ENCODE measurements around the gene DDX11. TPM values are rescaled to one million over a fixed set of nuclear protein-coding genes. Genes with fewer than 3 reads are reported as not detected.
"Not testable (repeated sequence)": the region's sequence is repeated elsewhere in the genome, so short reads cannot be mapped to it uniquely, and the experiment has no call there.

The DDX11 gene
- total RNA-seq, 4 donors from 2014 or later = 3.6 to 25.5 (median 12.1) TPM

DNA sequence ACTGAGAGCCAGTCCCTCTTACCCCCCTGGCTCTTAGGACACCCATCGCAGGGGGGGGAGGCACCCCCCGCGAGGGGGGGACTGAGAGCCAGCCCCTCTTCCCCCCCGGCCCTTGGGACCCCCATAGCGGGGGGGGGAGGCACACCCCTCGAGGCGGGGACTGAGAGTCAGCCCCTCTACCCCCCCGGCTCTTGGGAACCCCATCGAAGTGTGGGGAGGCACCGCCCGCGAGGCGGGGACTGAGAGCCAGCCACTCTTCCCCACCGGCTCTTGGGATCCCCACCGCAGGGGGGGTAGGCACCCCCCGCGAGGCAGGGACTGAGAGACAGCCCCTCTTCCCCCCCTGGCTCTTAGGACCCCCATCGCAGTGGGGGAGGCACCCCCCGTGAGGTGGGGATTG is 48.8 kb downstream of the DDX11 start:
- WGBS, 2 donors (ENCODE audit: low coverage in 1 of 2) = no CpG with 5 or more reads among the region's 19 CpGs
- H3K9me3 ChIP-seq = no peaks in the 10 kb centered on the region
- H3K27ac ChIP-seq = no peak overlapping the region
- peaks cover 25% of the 10 kb centered on the region for H3K27me3 ChIP-seq
- TF ChIP-seq POLR2A (IDR thresholded peaks at IDR 0.05) = no peak
- no peak for TF ChIP-seq POLR2AphosphoS5 (IDR thresholded peaks at IDR 0.05)
- TF ChIP-seq, protein P1, sequence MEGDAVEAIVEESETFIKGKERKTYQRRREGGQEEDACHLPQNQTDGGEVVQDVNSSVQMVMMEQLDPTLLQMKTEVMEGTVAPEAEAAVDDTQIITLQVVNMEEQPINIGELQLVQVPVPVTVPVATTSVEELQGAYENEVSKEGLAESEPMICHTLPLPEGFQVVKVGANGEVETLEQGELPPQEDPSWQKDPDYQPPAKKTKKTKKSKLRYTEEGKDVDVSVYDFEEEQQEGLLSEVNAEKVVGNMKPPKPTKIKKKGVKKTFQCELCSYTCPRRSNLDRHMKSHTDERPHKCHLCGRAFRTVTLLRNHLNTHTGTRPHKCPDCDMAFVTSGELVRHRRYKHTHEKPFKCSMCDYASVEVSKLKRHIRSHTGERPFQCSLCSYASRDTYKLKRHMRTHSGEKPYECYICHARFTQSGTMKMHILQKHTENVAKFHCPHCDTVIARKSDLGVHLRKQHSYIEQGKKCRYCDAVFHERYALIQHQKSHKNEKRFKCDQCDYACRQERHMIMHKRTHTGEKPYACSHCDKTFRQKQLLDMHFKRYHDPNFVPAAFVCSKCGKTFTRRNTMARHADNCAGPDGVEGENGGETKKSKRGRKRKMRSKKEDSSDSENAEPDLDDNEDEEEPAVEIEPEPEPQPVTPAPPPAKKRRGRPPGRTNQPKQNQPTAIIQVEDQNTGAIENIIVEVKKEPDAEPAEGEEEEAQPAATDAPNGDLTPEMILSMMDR (IDR thresholded peaks at IDR 0.05) = no peak
- no peak for TF ChIP-seq EP300 (IDR thresholded peaks at IDR 0.05)
- no peak for ATAC-seq
- no peak overlapping the region for H3K4me3 ChIP-seq
- H3K4me1 ChIP-seq = peaks cover 0 to 26% (median 14%) of the 10 kb centered on the region in 3 donors
- no peaks in the 10 kb centered on the region for H3K36me3 ChIP-seq

DNA sequence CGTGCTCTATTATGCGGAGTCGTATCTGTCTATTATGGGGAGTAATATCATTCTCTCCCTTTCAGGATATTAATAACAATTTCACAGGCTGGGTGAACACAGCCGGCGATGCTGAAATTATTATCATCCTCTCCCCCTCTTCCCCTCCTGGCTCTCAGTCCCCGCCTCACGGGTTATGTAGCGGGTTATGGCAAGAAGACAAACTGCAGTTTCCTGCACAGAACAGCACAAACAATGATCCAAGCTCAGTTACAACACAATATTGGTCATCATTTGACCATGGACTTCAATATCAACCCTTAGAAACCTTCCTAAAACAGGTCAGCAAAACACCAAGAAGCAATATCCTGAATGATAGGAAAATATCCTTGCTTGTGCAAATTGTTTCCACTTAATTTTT is 50.5 kb downstream of the DDX11 start:
- not testable (repeated sequence) for H3K4me1 ChIP-seq, H3K36me3 ChIP-seq, H3K4me3 ChIP-seq, H3K9me3 ChIP-seq, H3K27ac ChIP-seq, H3K27me3 ChIP-seq, ATAC-seq
- 44% methylated on average over 6 of the region's 8 CpGs; no CpG with 5 or more reads in 1 of the 2 donors for WGBS, 2 donors (ENCODE audit: low coverage in 1 of 2)

DNA sequence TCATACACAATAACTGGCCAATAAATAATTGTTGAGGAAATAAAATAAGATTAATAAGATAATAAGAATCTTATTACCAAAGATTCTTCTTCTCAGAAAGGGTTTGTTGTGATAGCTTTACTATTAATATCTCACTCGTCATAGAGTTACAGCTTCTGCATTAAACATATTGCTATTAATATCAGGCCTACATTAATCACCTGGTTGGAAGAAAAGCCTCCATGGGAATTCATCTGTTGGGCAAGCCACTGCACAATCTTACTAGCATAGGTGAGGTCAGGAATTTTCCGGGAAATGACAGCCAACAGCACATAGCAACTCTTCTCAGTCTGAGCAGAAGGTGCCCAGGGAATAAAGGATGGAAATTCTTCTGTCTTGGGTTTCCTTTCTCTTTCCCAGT is 51.5 kb downstream of the DDX11 start:
- not testable (repeated sequence) for H3K4me1 ChIP-seq, H3K9me3 ChIP-seq, H3K27me3 ChIP-seq, H3K36me3 ChIP-seq, H3K27ac ChIP-seq, H3K4me3 ChIP-seq, ATAC-seq
- 75 to 80% methylated on average over 1 to 2 of the region's 2 CpGs for WGBS, 2 donors (ENCODE audit: low coverage in 1 of 2)

DNA sequence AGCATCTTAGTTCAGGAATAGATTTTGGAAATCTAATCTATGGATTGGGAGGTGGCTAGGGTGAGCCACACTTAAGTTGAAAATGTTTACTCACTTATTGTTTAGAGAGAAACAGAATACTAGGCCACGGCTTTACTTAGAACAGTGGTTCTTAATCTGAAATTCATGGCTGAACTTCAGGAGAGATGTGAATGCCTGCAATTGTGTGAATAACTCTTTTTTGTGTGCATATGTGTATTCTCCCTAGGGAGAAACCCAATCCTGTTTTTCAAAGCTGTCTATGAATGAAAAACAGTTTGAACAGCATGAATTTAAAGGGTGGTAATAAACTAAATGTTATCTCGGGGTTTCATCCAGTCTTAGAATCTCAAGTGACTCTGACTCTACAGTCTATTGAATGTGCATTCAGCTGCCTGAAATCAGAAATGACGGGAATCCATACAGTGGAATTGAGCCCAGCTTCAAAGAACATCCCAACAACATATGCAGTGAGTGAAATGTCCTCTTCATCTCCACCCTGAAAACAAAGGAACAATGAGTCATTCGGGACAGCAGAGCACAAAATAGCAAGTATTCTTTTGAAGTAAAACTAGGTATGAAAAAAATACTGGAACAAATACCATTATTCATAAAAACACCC is 53.7 kb downstream of the DDX11 start:
- H3K9me3 ChIP-seq = not testable (repeated sequence)
- WGBS, 2 donors (ENCODE audit: low coverage in 1 of 2) = 45 to 100% methylated on average over 1 to 2 of the region's 4 CpGs

DNA sequence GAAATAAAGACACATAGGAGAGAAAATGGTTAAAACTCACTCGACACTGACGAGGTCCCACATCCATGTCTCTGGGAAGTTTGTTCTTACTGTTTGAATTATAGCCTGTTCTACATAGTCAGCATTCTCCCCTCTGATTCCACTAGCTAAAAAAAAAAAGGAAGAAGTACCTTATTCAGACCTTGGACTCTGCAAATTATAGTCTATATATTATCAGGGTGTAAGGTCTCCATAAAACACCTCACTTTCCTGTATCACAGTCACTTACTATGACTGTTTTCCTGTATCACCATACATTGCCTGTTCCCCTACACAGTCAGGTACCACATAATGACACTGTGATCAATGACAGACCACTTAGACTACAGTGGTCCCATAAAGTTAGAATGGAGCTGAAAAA is 62.9 kb downstream of the DDX11 start:
- H3K27ac ChIP-seq, H3K4me1 ChIP-seq, H3K36me3 ChIP-seq, H3K9me3 ChIP-seq, ATAC-seq, H3K4me3 ChIP-seq, H3K27me3 ChIP-seq: not testable (repeated sequence)
- 57 to 72% methylated on average over 2 of the region's 2 CpGs for WGBS, 2 donors (ENCODE audit: low coverage in 1 of 2)

More for the DNA sequence above, 53.7 kb downstream of the DDX11 start:
- not testable (repeated sequence) for H3K27ac ChIP-seq, H3K4me3 ChIP-seq, H3K36me3 ChIP-seq, H3K27me3 ChIP-seq, ATAC-seq, H3K4me1 ChIP-seq

DNA sequence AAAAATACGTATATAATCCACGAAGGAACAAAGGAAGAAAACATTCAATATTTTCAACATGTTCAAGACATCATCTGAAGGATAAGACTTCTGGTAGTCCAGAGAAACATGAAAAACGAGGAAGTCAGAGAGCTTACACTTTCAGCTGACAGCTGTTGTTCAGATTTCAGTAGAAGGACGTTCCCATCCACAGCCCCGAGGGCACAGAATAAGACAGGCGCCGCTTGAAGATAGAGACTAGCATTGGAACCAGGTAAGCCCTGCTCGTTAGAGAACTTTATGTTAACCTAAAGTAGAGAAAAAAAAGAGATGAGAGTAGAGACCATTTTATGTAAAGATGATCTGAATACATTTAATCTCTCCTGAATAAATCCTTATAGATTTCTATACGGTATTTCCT is 71.1 kb downstream of the DDX11 start:
- H3K36me3 ChIP-seq, H3K9me3 ChIP-seq, H3K27ac ChIP-seq, H3K27me3 ChIP-seq, ATAC-seq, H3K4me3 ChIP-seq, H3K4me1 ChIP-seq: not testable (repeated sequence)
- 31 to 32% methylated on average over 5 to 9 of the region's 9 CpGs for WGBS, 2 donors (ENCODE audit: low coverage in 1 of 2)

DNA sequence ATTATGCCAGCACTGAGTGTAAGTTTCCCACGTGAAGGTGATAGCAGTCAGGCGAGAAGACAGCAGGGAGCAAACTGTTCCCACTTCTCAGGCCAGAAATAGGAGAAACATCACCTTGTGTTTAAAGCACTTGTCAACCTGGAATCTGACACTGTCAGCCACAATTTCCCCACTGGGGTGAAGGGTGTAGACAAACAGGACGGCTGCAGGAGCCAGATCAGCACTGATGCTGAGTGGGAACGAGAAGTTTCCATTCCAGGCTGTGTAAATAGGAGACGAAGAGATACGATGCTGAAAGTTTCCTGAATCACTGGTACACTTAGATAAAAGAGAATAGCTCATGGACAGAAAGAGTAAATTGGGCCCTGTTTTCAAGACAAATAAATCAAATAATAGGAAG is 71.6 kb downstream of the DDX11 start:
- not testable (repeated sequence) for H3K9me3 ChIP-seq, H3K36me3 ChIP-seq, H3K4me1 ChIP-seq, ATAC-seq, H3K27ac ChIP-seq, H3K4me3 ChIP-seq, H3K27me3 ChIP-seq
- 10 to 40% methylated on average over 1 to 4 of the region's 6 CpGs for WGBS, 2 donors (ENCODE audit: low coverage in 1 of 2)

DNA sequence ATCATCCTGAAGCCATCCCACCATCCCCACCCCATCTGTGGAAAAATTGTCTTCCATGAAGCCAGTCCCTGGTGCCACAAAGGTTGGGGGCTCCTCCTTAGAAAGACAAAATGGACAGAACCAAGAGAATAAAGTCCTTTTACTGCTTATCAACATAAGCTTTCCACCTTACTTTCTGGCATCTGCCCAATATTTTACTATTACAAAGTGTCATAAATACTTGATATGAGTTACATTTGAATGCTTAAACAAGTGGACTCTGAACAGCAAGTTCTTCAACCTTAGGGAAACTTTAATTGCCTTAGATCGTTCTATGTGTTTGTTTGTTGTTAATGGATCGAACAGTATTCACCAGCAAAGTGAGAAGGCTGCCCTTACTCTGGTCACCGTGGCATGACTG is 73.8 kb downstream of the DDX11 start:
- not testable (repeated sequence) for H3K36me3 ChIP-seq, H3K27ac ChIP-seq, ATAC-seq, H3K4me1 ChIP-seq, H3K27me3 ChIP-seq, H3K9me3 ChIP-seq, H3K4me3 ChIP-seq
- WGBS, 2 donors (ENCODE audit: low coverage in 1 of 2) = no CpG with 5 or more reads among the region's 3 CpGs

DNA sequence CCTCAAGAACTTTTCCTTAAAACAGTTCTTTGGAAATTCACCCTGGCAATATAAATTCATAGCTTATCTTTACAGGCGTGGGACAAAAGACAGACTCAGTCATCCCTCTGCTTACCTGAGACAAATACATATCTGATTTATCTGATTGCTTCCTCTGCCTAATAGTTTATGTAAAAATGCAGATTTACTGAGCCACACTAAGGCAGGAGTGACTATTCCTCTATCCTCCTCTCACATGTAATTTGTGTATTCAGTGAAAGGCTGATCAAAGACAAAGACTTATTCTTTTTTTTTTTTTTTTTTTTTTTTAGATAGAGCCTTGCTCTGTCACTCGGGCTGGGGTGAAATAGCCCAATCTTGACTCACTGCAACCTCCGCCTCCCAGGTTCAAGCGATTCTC is 77.1 kb downstream of the DDX11 start:
- H3K27me3 ChIP-seq, H3K27ac ChIP-seq, H3K36me3 ChIP-seq, H3K4me1 ChIP-seq, ATAC-seq, H3K9me3 ChIP-seq, H3K4me3 ChIP-seq: not testable (repeated sequence)
- WGBS, 2 donors (ENCODE audit: low coverage in 1 of 2) = 71 to 100% methylated on average over 1 of the region's 4 CpGs

Small RNAs within 50 kb of the gene (small RNA-seq; reads per million reads assigned to genes)
- 0 reads per million in 4 donors for gene RF00072

Other genes starting within 250 kb of the DDX11 start
- 10 to 100 TPM in 1 of 4 donors, 1 to 10 TPM in 3; 4.8 to 15.9 (median 6.5) TPM for gene TSPAN11, start 147.1 kb upstream of the DDX11 start, total RNA-seq